Neural cell (in vitro differentiated cells): ENCODE results near the gene SLC24A1. TPM values are rescaled to one million over a fixed set of nuclear protein-coding genes. Genes with fewer than 3 reads are reported as not detected.
"Not testable (repeated sequence)": the region's sequence is repeated elsewhere in the genome, so short reads cannot be mapped to it uniquely, and the experiment has no call there.

ENCODE experiments used
- H2AFZ ChIP-seq: fragments of 200-600, 300-800 bp; sonication (generic), shearing (Covaris generic); 2 replicates; pipeline ENCODE4 v1.6.0; 2014; ENCODE audit warnings: low read depth, mild to moderate bottlenecking, antibody characterized with exemption, low read length, moderate library complexity
- H3F3A ChIP-seq: fragments of 200-600 bp; shearing (Covaris generic); 2 replicates; pipeline ENCODE4 v1.6.1; 2016; ENCODE audit warnings: mild to moderate bottlenecking, moderate library complexity, mixed read lengths, antibody characterized with exemption, low read length; ENCODE audit not compliant: insufficient read depth, poor library complexity, severe bottlenecking
- H3K27ac ChIP-seq: fragments of 200-600, 300-800 bp; sonication (generic), shearing (Covaris generic); 2 replicates; pipeline ENCODE4 v1.5.1; 2014; ENCODE audit warnings: mild to moderate bottlenecking, low read length, moderate library complexity
- H3K27me3 ChIP-seq: fragments of 300-800, 200-600 bp; sonication (generic), shearing (Covaris generic); 2 replicates; pipeline ENCODE4 v1.6.0; 2014; ENCODE audit warnings: mild to moderate bottlenecking, low read depth, low read length, moderate library complexity; ENCODE audit not compliant: insufficient read depth
- H3K36me3 ChIP-seq: fragments of 300-800, 200-600 bp; sonication (generic), shearing (Covaris generic); 2 replicates; pipeline ENCODE4 v1.5.1; 2014; ENCODE audit warnings: mild to moderate bottlenecking, antibody characterized with exemption, low read length, moderate library complexity; ENCODE audit not compliant: insufficient read depth
- H3K4me2 ChIP-seq: fragments of 300-800, 200-600 bp; sonication (generic), shearing (Covaris generic); 2 replicates; pipeline ENCODE4 v1.6.0; 2014; ENCODE audit warnings: mild to moderate bottlenecking, low read length
- H3K4me3 ChIP-seq: fragments of 300-800, 200-600 bp; sonication (generic), shearing (Covaris generic); 2 replicates; pipeline ENCODE4 v1.5.1; 2014; ENCODE audit warnings: mild to moderate bottlenecking, low read length, moderate library complexity
- H3K79me2 ChIP-seq: fragments of 200-600 bp; shearing (Covaris generic); replicated peaks from 2 replicates; pipeline ENCODE4 v1.6.0; 2014; ENCODE audit warnings: mild to moderate bottlenecking, low read length, moderate library complexity; ENCODE audit not compliant: insufficient read depth
- H3K9ac ChIP-seq: fragments of 300-800, 200-600 bp; sonication (generic), shearing (Covaris generic); 2 replicates; pipeline ENCODE4 v1.6.1; 2016; ENCODE audit warnings: mild to moderate bottlenecking, low read length, mixed read lengths
- H3K9me2 ChIP-seq: fragments of 200-600 bp; shearing (Covaris generic); 2 replicates; pipeline ENCODE4 v1.6.1; 2016; ENCODE audit warnings: mild to moderate bottlenecking, low read length, mixed read lengths; ENCODE audit not compliant: insufficient read depth
- H3K9me3 ChIP-seq: fragments of 200-600, 300-800 bp; sonication (generic), shearing (Covaris generic); 2 replicates; pipeline ENCODE4 v1.6.1; 2016; ENCODE audit warnings: mild to moderate bottlenecking, mixed run types, low read length, moderate library complexity, mixed read lengths
- H4K20me1 ChIP-seq: fragments of 200-600 bp; shearing (Covaris generic); 2 replicates; pipeline ENCODE4 v1.6.1; 2016; ENCODE audit warnings: mild to moderate bottlenecking, mixed run types; ENCODE audit not compliant: insufficient read depth
- CTCF ChIP-seq: fragments of 450-650 bp; IDR thresholded peaks from 2 replicates; pipeline ENCODE4 v1.5.1; 2014; ENCODE audit warnings: antibody characterized with exemption, mild to moderate bottlenecking, moderate library complexity; ENCODE audit not compliant: poor library complexity, severe bottlenecking
- EP300 ChIP-seq: fragments of 450-650 bp; conservative IDR thresholded peaks from 2 replicates; pipeline ENCODE4 v1.6.1; 2014; ENCODE audit warnings: antibody characterized with exemption, mild to moderate bottlenecking, moderate library complexity; ENCODE audit not compliant: poor library complexity, severe bottlenecking
- EZH2 ChIP-seq: fragments of 200-600, 300-800 bp; shearing (Covaris generic), sonication (generic); IDR thresholded peaks from 2 replicates; pipeline ENCODE4 v1.6.1; 2014; ENCODE audit warnings: antibody characterized with exemption, low read length, borderline replicate concordance, mild to moderate bottlenecking; ENCODE audit not compliant: insufficient read depth, poor library complexity, severe bottlenecking
- MXI1 ChIP-seq: fragments of 450-650 bp; conservative IDR thresholded peaks from 2 replicates; pipeline ENCODE4 v1.6.1; 2014; ENCODE audit warnings: antibody characterized with exemption, mild to moderate bottlenecking; ENCODE audit not compliant: poor library complexity, severe bottlenecking
- POLR2AphosphoS5 ChIP-seq: IDR thresholded peaks from 2 replicates; pipeline ENCODE4 v1.6.1; 2012
- RAD21 ChIP-seq: fragments of 450-650 bp; conservative IDR thresholded peaks from 2 replicates; pipeline ENCODE4 v1.6.1; 2014; ENCODE audit warnings: antibody characterized with exemption, mild to moderate bottlenecking, moderate library complexity
- TAF1 ChIP-seq: IDR thresholded peaks from 2 replicates; pipeline ENCODE4 v1.6.1; 2012; ENCODE audit warnings: low read depth
- polyA plus RNA-seq: library from polyadenylated mRNA; depleted of rRNA; stranded (reverse); fragments of >200 nt; gene quantifications from 2 replicates; pipeline ENCODE4 v1.2.3, GENCODE V29; 2014
- TF ChIP-seq, protein P1 (sequence below): IDR thresholded peaks from 2 replicates; pipeline ENCODE4 v1.6.1; 2012; ENCODE audit warnings: borderline replicate concordance

The SLC24A1 gene
- polyA plus RNA-seq, 1 donor from 2014 or later = 0.72 TPM

GRCh38 chr15:65612949-65613744, 8.6 kb upstream of the SLC24A1 start:
- no peak overlapping the region for H3K9ac ChIP-seq
- H3K79me2 ChIP-seq = no peaks in the 10 kb centered on the region
- TF ChIP-seq EZH2 (no peak), EP300 (no peak)
- no peaks in the 10 kb centered on the region for H3F3A ChIP-seq
- no peak overlapping the region for H3K4me2 ChIP-seq
- no peak overlapping the region for H2AFZ ChIP-seq
- H3K27me3 ChIP-seq = no peaks in the 10 kb centered on the region
- H3K36me3 ChIP-seq = no peaks in the 10 kb centered on the region
- H3K27ac ChIP-seq = no peak overlapping the region
- H4K20me1 ChIP-seq = no peaks in the 10 kb centered on the region
- no peaks in the 10 kb centered on the region for H3K9me2 ChIP-seq
- no peak overlapping the region for H3K4me3 ChIP-seq
- H3K9me3 ChIP-seq = no peaks in the 10 kb centered on the region

DNA sequence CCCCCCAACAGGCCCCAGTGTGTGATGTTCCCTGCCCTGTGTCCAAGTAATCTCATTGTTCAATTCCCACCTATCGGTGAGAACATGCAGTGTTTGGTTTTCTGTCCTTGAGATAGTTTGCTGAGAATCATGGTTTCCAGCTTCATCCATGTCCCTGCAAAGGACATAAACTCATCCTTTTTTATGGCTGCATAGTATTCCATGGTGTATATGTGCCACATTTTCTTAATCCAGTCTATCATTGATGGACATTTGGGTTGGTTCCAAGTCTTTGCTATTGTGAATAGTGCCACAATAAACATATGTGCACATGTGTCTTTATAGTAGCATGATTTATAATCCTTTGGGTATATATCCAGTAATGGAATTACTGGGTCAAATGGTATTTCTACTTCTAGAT, 5.9 kb upstream of the SLC24A1 start:
- H3K9me3 ChIP-seq, H3F3A ChIP-seq: not testable (repeated sequence)

DNA sequence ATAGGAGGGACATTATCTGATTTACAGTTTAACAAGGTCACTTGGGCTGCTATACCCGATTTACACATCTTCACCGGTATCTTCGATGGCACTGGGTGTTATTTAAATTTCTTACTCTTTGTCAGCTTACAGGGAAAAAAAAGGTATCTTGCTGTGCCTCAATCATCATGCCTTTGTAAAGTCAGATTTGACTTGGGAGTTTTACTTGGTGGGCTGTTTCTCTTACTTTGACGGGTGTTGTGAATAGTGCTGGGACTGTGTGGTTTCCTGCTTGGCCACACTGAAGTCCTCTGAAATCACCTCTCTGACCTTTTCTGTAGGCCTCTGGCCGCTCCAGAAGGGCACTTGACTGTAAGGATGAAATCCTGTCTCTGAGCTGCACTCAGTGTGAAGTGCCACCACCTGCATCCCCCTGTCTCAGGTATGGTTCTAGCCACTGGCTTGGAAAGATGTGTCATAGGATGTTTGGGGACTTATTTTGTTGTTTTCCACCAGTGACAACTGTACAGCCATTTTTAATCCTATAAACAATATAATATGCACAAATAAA, 3.1 kb upstream of the SLC24A1 start:
- Histone ChIP-seq H3K9me3 (no peaks in the 10 kb centered on the region), H3K27ac (no peak overlapping the region), H3K27me3 (no peaks in the 10 kb centered on the region), H3K9me2 (no peaks in the 10 kb centered on the region), H3K4me2 (no peak overlapping the region), H3F3A (no peaks in the 10 kb centered on the region), H3K36me3 (no peaks in the 10 kb centered on the region), H3K79me2 (no peaks in the 10 kb centered on the region), H4K20me1 (no peaks in the 10 kb centered on the region), H3K4me3 (no peak overlapping the region), H2AFZ (no peak overlapping the region), H3K9ac (no peak overlapping the region)
- TF ChIP-seq, protein P1, sequence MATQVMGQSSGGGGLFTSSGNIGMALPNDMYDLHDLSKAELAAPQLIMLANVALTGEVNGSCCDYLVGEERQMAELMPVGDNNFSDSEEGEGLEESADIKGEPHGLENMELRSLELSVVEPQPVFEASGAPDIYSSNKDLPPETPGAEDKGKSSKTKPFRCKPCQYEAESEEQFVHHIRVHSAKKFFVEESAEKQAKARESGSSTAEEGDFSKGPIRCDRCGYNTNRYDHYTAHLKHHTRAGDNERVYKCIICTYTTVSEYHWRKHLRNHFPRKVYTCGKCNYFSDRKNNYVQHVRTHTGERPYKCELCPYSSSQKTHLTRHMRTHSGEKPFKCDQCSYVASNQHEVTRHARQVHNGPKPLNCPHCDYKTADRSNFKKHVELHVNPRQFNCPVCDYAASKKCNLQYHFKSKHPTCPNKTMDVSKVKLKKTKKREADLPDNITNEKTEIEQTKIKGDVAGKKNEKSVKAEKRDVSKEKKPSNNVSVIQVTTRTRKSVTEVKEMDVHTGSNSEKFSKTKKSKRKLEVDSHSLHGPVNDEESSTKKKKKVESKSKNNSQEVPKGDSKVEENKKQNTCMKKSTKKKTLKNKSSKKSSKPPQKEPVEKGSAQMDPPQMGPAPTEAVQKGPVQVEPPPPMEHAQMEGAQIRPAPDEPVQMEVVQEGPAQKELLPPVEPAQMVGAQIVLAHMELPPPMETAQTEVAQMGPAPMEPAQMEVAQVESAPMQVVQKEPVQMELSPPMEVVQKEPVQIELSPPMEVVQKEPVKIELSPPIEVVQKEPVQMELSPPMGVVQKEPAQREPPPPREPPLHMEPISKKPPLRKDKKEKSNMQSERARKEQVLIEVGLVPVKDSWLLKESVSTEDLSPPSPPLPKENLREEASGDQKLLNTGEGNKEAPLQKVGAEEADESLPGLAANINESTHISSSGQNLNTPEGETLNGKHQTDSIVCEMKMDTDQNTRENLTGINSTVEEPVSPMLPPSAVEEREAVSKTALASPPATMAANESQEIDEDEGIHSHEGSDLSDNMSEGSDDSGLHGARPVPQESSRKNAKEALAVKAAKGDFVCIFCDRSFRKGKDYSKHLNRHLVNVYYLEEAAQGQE = no peak
- TF ChIP-seq EP300 (no peak), RAD21 (no peak), MXI1 (no peak), POLR2AphosphoS5 (no peak), CTCF (no peak), EZH2 (no peak), TAF1 (no peak)

More for the DNA sequence above, 5.9 kb upstream of the SLC24A1 start:
- H3K4me2 ChIP-seq, H2AFZ ChIP-seq, H3K27me3 ChIP-seq, H3K4me3 ChIP-seq, H4K20me1 ChIP-seq, H3K36me3 ChIP-seq, H3K79me2 ChIP-seq, H3K9me2 ChIP-seq, H3K27ac ChIP-seq, H3K9ac ChIP-seq: not testable (repeated sequence)
